Measurements from ENCODE around the gene HAAO.

Gene HAAO

GRCh38 chr2:42777883-42778805 lies 14.2 kb downstream of the HAAO start:
- no peak for DNase-seq (ENCODE audit: low spot score)
- H3K27me3 Mint-ChIP-seq (ENCODE audit: low read depth): no peaks in the 10 kb centered on the region
- H3K4me1 Mint-ChIP-seq (ENCODE audit: low read depth): peaks cover 6% of the 10 kb centered on the region
- peaks cover 12% of the 10 kb centered on the region for H3K9me3 Mint-ChIP-seq
- no peak overlapping the region for H3K4me3 Mint-ChIP-seq
- H3K36me3 Mint-ChIP-seq (ENCODE audit: low read depth): peaks cover 6% of the 10 kb centered on the region
- H3K27ac Mint-ChIP-seq: no peak overlapping the region

- no peak for DNase-seq (ENCODE audit: low spot score)
- Mint-ChIP-seq H3K36me3 (ENCODE audit: low read depth) (peaks cover 6% of the 10 kb centered on the region), H3K4me1 (ENCODE audit: low read depth) (peaks cover 6% of the 10 kb centered on the region), H3K27ac (no peak overlapping the region), H3K4me3 (no peak overlapping the region), H3K9me3 (peaks cover 8% of the 10 kb centered on the region), H3K27me3 (ENCODE audit: low read depth) (no peaks in the 10 kb centered on the region)
Observed at GRCh38 chr2:42775810-42776209, 16.6 kb downstream of the HAAO start.

DNA sequence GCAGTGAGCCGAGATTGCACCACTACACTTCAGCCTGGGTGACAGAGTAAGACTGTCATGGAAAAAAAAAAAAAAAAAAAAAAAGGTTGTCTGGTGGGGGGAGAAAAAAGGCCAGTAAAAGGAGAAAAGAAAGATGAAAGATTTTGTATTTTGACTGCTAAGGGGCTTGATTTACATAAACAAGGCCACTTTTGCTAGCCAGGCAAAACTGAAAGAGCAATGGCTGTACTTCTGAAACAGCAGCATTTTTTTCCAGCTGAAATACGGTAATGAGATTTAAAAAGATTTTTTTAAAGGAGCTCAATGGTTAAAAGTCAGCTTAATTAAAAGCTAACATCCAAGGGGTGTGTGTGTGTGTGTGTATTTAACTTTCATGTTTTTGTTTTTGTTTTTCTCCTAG lies 17.2 kb downstream of the HAAO start:
- no peak overlapping the region for H3K27ac Mint-ChIP-seq
- no peak for DNase-seq (ENCODE audit: low spot score)
- no peaks in the 10 kb centered on the region for H3K27me3 Mint-ChIP-seq (ENCODE audit: low read depth)
- no peak overlapping the region for H3K4me3 Mint-ChIP-seq
- peaks cover 4% of the 10 kb centered on the region for H3K36me3 Mint-ChIP-seq (ENCODE audit: low read depth)
- H3K4me1 Mint-ChIP-seq (ENCODE audit: low read depth): peaks cover 6% of the 10 kb centered on the region
- H3K9me3 Mint-ChIP-seq: peaks cover 8% of the 10 kb centered on the region

GRCh38 chr2:42771546-42772153 lies 20.7 kb downstream of the HAAO start:
- Mint-ChIP-seq H3K27ac (no peak overlapping the region), H3K4me3 (no peak overlapping the region), H3K9me3 (no peaks in the 10 kb centered on the region), H3K4me1 (ENCODE audit: low read depth) (peaks cover 6% of the 10 kb centered on the region), H3K27me3 (ENCODE audit: low read depth) (no peaks in the 10 kb centered on the region), H3K36me3 (ENCODE audit: low read depth) (no peaks in the 10 kb centered on the region)
- DNase-seq (ENCODE audit: low spot score): no peak

- Mint-ChIP-seq H3K4me1 (ENCODE audit: low read depth) (peaks cover 1% of the 10 kb centered on the region), H3K4me3 (no peak overlapping the region), H3K27ac (no peak overlapping the region), H3K27me3 (ENCODE audit: low read depth) (no peaks in the 10 kb centered on the region), H3K9me3 (no peaks in the 10 kb centered on the region), H3K36me3 (ENCODE audit: low read depth) (no peaks in the 10 kb centered on the region)
- DNase-seq (ENCODE audit: low spot score): no peak
Observed at GRCh38 chr2:42770288-42771131, 21.9 kb downstream of the HAAO start.

GRCh38 chr2:42769583-42770287 lies 22.6 kb downstream of the HAAO start:
- no peak overlapping the region for H3K27ac Mint-ChIP-seq
- no peak for DNase-seq (ENCODE audit: low spot score)
- no peak overlapping the region for H3K4me3 Mint-ChIP-seq
- no peaks in the 10 kb centered on the region for H3K27me3 Mint-ChIP-seq (ENCODE audit: low read depth)
- H3K4me1 Mint-ChIP-seq (ENCODE audit: low read depth): no peaks in the 10 kb centered on the region
- H3K36me3 Mint-ChIP-seq (ENCODE audit: low read depth): no peaks in the 10 kb centered on the region
- H3K9me3 Mint-ChIP-seq: no peaks in the 10 kb centered on the region

DNA sequence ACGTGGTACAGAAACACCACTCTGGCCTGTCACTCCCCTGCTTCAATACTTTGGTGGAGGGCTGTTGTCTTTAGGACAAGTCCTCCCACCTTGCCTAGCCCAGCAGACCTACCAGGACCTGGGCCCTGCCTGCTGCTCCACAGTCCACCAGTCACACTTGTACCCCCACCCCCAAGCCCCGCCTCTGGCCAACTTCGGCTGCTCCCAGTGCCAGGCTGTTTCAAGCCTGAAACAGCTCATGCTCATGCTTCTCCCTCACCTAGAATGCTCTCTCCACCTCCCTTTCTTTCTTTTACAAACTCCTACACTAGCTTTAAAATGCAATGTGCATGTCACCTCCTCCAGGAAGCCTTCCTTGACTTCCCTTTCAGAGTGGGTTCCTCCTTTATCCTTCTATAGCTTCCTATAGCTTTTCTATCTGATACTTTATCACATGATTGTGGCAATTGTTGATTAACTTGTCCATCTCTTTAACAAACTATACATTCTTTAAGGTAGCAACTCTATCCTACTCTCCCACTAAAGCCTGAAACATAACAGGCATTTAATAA lies 23.6 kb downstream of the HAAO start:
- Mint-ChIP-seq H3K9me3 (no peaks in the 10 kb centered on the region), H3K36me3 (ENCODE audit: low read depth) (no peaks in the 10 kb centered on the region), H3K4me1 (ENCODE audit: low read depth) (no peaks in the 10 kb centered on the region), H3K27me3 (ENCODE audit: low read depth) (no peaks in the 10 kb centered on the region), H3K4me3 (no peak overlapping the region), H3K27ac (no peak overlapping the region)
- DNase-seq (ENCODE audit: low spot score): no peak

- no peak overlapping the region for H3K27ac Mint-ChIP-seq
- DNase-seq (ENCODE audit: low spot score): no peak
- no peaks in the 10 kb centered on the region for H3K36me3 Mint-ChIP-seq (ENCODE audit: low read depth)
- H3K9me3 Mint-ChIP-seq: no peaks in the 10 kb centered on the region
- no peak overlapping the region for H3K4me3 Mint-ChIP-seq
- H3K27me3 Mint-ChIP-seq (ENCODE audit: low read depth): no peaks in the 10 kb centered on the region
- no peaks in the 10 kb centered on the region for H3K4me1 Mint-ChIP-seq (ENCODE audit: low read depth)
Observed at GRCh38 chr2:42767899-42768705, 24.3 kb downstream of the HAAO start.

GRCh38 chr2:42767080-42767898 lies 25.1 kb downstream of the HAAO start:
- no peak for DNase-seq (ENCODE audit: low spot score)
- Mint-ChIP-seq H3K27ac (no peak overlapping the region), H3K27me3 (ENCODE audit: low read depth) (no peaks in the 10 kb centered on the region), H3K36me3 (ENCODE audit: low read depth) (peaks cover 1% of the 10 kb centered on the region), H3K4me3 (no peak overlapping the region), H3K4me1 (ENCODE audit: low read depth) (no peaks in the 10 kb centered on the region), H3K9me3 (no peaks in the 10 kb centered on the region)

GRCh38 chr2:42765686-42766085 lies 26.7 kb downstream of the HAAO start:
- H3K4me3 Mint-ChIP-seq: no peak overlapping the region
- no peak overlapping the region for H3K27ac Mint-ChIP-seq
- no peaks in the 10 kb centered on the region for H3K4me1 Mint-ChIP-seq (ENCODE audit: low read depth)
- DNase-seq (ENCODE audit: low spot score): no peak
- no peaks in the 10 kb centered on the region for H3K27me3 Mint-ChIP-seq (ENCODE audit: low read depth)
- peaks cover 1% of the 10 kb centered on the region for H3K36me3 Mint-ChIP-seq (ENCODE audit: low read depth)
- no peaks in the 10 kb centered on the region for H3K9me3 Mint-ChIP-seq

- Mint-ChIP-seq H3K9me3 (no peaks in the 10 kb centered on the region), H3K4me1 (ENCODE audit: low read depth) (no peaks in the 10 kb centered on the region), H3K27ac (no peak overlapping the region), H3K36me3 (ENCODE audit: low read depth) (peaks cover 1% of the 10 kb centered on the region), H3K4me3 (no peak overlapping the region), H3K27me3 (ENCODE audit: low read depth) (no peaks in the 10 kb centered on the region)
- DNase-seq (ENCODE audit: low spot score): no peak
Observed at GRCh38 chr2:42764901-42765300, 27.5 kb downstream of the HAAO start.

DNA sequence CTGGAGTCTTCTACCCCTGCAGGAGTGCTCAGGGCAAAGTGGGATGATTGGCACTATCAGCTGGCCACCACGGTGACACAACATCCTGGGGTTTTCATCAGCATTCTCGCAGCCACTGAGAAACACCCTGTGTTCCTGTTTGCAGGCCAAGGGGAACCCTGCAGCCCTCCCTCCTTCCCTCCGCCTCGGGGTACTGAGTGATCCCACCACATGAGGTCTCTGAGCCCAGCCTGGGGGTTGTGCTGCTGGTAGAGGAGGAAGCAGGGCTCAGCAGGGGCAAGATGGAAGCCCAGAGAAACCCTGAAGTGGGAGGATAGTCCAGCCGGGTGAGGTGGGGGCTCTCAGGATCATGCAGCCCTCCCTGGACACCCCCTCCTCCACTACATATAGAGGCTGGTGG lies 28.3 kb downstream of the HAAO start, which contains the start of gene OXER1:
OXER1 (minus strand) TSS at position 40 of the 400 bp plus-strand sequence. CDS start 73 bp downstream, outside the sequence.
- DNase-seq (ENCODE audit: low spot score): no peak
- Mint-ChIP-seq H3K4me1 (ENCODE audit: low read depth) (no peaks in the 10 kb centered on the region), H3K4me3 (no peak within 1 kb of the TSS), H3K36me3 (ENCODE audit: low read depth) (peaks cover 1% of the 10 kb centered on the region), H3K9me3 (no peaks in the 10 kb centered on the region), H3K27ac (no peak within 1 kb of the TSS), H3K27me3 (ENCODE audit: low read depth) (no peaks in the 10 kb centered on the region)

All from T-helper 2 cell treated with Interferon-gamma antibody and Interleukin-4, amounts not matched to agents 5 μg/mL and 100 μg/mL, for 36 hours (primary cell).